NCI-H2171 (cell line): Measurements from ENCODE around the gene KHK.
A peak's percentile ranks its signal among the peaks of the same experiment; 100 is the strongest.

ENCODE experiments used
- DNase-seq: peaks from one replicate; lab custom pipeline; 2025; lab: John Stamatoyannopoulos, UW

KHK gene

GRCh38 chr2:27081984-27082772 is 4.4 kb upstream of the KHK start:
- no peak for DNase-seq

GRCh38 chr2:27082773-27083409 is 3.7 kb upstream of the KHK start:
- DNase-seq, result no peak

GRCh38 chr2:27083410-27084296 is 2.9 kb upstream of the KHK start:
- no peak for DNase-seq

GRCh38 chr2:27084297-27085061 is 2.1 kb upstream of the KHK start:
- no peak for DNase-seq

- DNase-seq, result no peak
Observed at GRCh38 chr2:27085062-27085672, 1.4 kb upstream of the KHK start.

GRCh38 chr2:27085673-27086089 is 891 bp upstream of the KHK start:
- DNase-seq, result peak; percentile 49

GRCh38 chr2:27086090-27086723 is 365 bp upstream of the KHK start:
- DNase-seq, result peak; percentile 97

GRCh38 chr2:27087823-27088410 is 1.3 kb downstream of the KHK start:
- DNase-seq, result no peak

- no peak for DNase-seq
Observed at GRCh38 chr2:27088634-27089033, 2.1 kb downstream of the KHK start.

- DNase-seq, result no peak
Observed at GRCh38 chr2:27089111-27089954, 2.8 kb downstream of the KHK start.

GRCh38 chr2:27091746-27092695 is 5.4 kb downstream of the KHK start:
- no peak for DNase-seq

GRCh38 chr2:27092696-27093429 is 6.3 kb downstream of the KHK start:
- DNase-seq, result no peak

- no peak for DNase-seq
Observed at GRCh38 chr2:27093430-27094352, 7.1 kb downstream of the KHK start.

- DNase-seq, result no peak
Observed at GRCh38 chr2:27094353-27094984, 7.9 kb downstream of the KHK start.

- no peak for DNase-seq
Observed at GRCh38 chr2:27095427-27095744, 8.8 kb downstream of the KHK start.
